IMR-90 (cell line): ENCODE data around the gene B3GNT9. TPM values are rescaled to one million over a fixed set of nuclear protein-coding genes. Genes with fewer than 3 reads are reported as not detected.

Source experiments
- ATAC-seq: fragments of 200-7000 bp; cut with Tn5 transposase; 2 replicates; pipeline ENCODE4 v1.9.1; 2020; ENCODE audit warnings: low read depth, mild to moderate bottlenecking, moderate library complexity
- BruUV-seq: library from RNA; stranded (reverse); fragments of 400-500 nt; replicated peaks from 2 replicates; lab custom pipeline; 2021; lab: Mats Ljungman, UMichigan
- CTCF ChIA-PET: fragments of 300-600 bp; formaldehyde crosslinking; extraction: SDS; loops from one replicate; lab custom pipeline; 2021; ENCODE audit warnings: antibody characterized with exemption; lab: Yijun Ruan, JAX
- POLR2A ChIA-PET: fragments of 300-600 bp; sonication (Branson Sonifier 250); formaldehyde crosslinking; loops from one replicate; lab custom pipeline; 2022; ENCODE audit warnings: antibody characterized with exemption; ENCODE audit not compliant: unreplicated experiment; lab: Charles Lee
- DNase-seq: peaks from one replicate; pipeline ENCODE4 v3.0.0; 2013
- H2AFZ ChIP-seq: replicated peaks from 2 replicates; pipeline ENCODE3; 2013; ENCODE audit warnings: low read length, mild to moderate bottlenecking; ENCODE audit not compliant: poor library complexity
- H2AK5ac ChIP-seq: 2 replicates; pipeline ENCODE4 v1.6.1; 2013; ENCODE audit warnings: low read depth, low read length, inconsistent platforms
- H2AK9ac ChIP-seq: replicated peaks from 2 replicates; pipeline ENCODE3; 2013; ENCODE audit warnings: mild to moderate bottlenecking, low read depth, low read length, moderate library complexity; ENCODE audit not compliant: poor library complexity
- H2BK120ac ChIP-seq: 2 replicates; pipeline ENCODE4 v1.6.1; 2013; ENCODE audit warnings: low read depth, low read length, inconsistent platforms
- H2BK15ac ChIP-seq: 3 replicates; pipeline ENCODE4 v1.6.1; 2013; ENCODE audit warnings: low read depth, low read length, inconsistent platforms
- H2BK20ac ChIP-seq: 2 replicates; pipeline ENCODE4 v1.6.1; 2013; ENCODE audit warnings: low read depth, mild to moderate bottlenecking, inconsistent platforms, low read length, moderate library complexity
- H2BK5ac ChIP-seq: 2 replicates; pipeline ENCODE4 v1.6.1; 2013; ENCODE audit warnings: mild to moderate bottlenecking, low read depth, low read length, inconsistent platforms; ENCODE audit not compliant: poor library complexity, severe bottlenecking
- H3K14ac ChIP-seq: replicated peaks from 2 replicates; pipeline ENCODE4 v1.6.1; 2013; ENCODE audit warnings: low read depth, low read length, inconsistent platforms
- H3K18ac ChIP-seq: 2 replicates; pipeline ENCODE4 v1.6.1; 2013; ENCODE audit warnings: low read depth, low read length, control low read depth
- H3K23ac ChIP-seq: 2 replicates; pipeline ENCODE4 v1.6.1; 2013; ENCODE audit warnings: low read depth, low read length, inconsistent platforms
- H3K27ac ChIP-seq: 2 replicates; pipeline ENCODE4 v1.5.1; 2013; ENCODE audit warnings: mild to moderate bottlenecking, control low read depth, low read length; ENCODE audit not compliant: insufficient read depth
- H3K27me3 ChIP-seq: 2 replicates; pipeline ENCODE4 v1.6.1; 2013; ENCODE audit warnings: low read length; ENCODE audit not compliant: control insufficient read depth, insufficient read depth
- H3K36me3 ChIP-seq: 2 replicates; pipeline ENCODE4 v1.6.1; 2013; ENCODE audit warnings: low read length, mixed read lengths; ENCODE audit not compliant: control insufficient read depth, insufficient read depth
- H3K4ac ChIP-seq: 2 replicates; pipeline ENCODE4 v1.6.1; 2013; ENCODE audit warnings: low read depth, low read length, inconsistent platforms
- H3K4me1 ChIP-seq: 2 replicates; pipeline ENCODE4 v1.6.1; 2013; ENCODE audit warnings: low read length, mixed read lengths; ENCODE audit not compliant: control insufficient read depth, insufficient read depth
- H3K4me2 ChIP-seq: 2 replicates; pipeline ENCODE4 v1.6.1; 2013; ENCODE audit warnings: low read depth, mild to moderate bottlenecking, control low read depth, low read length, moderate library complexity
- H3K4me3 ChIP-seq: 2 replicates; pipeline ENCODE4 v1.5.1; 2013; ENCODE audit warnings: low read depth, mild to moderate bottlenecking, control low read depth, low read length, moderate library complexity; ENCODE audit not compliant: insufficient read depth
- H3K56ac ChIP-seq: 2 replicates; pipeline ENCODE4 v1.6.1; 2013; ENCODE audit warnings: low read length, inconsistent platforms; ENCODE audit not compliant: insufficient read depth; ENCODE audit errors: extremely low read depth
- H3K79me1 ChIP-seq, 2 experiments: 2 replicates each; pipeline ENCODE4 v1.6.1; 2013; ENCODE audit warnings: low read length in 2 of 2, inconsistent platforms in 1 of 2, low read depth in 1 of 2
- H3K9ac ChIP-seq: 2 replicates; pipeline ENCODE4 v1.6.1; 2013; ENCODE audit warnings: low read depth, low read length, control low read depth
- H3K9me1 ChIP-seq: 2 replicates; pipeline ENCODE4 v1.6.1; 2013; ENCODE audit warnings: low read length, inconsistent platforms; ENCODE audit not compliant: insufficient read depth
- H3K9me3 ChIP-seq: 2 replicates; pipeline ENCODE4 v1.6.1; 2013; ENCODE audit warnings: low read length; ENCODE audit not compliant: control insufficient read depth, insufficient read depth
- H4K20me1 ChIP-seq: 2 replicates; pipeline ENCODE4 v1.6.1; 2013; ENCODE audit warnings: low read length, inconsistent platforms; ENCODE audit not compliant: insufficient read depth
- H4K5ac ChIP-seq: 2 replicates; pipeline ENCODE4 v1.6.1; 2013; ENCODE audit warnings: mild to moderate bottlenecking, low read depth, low read length, control low read depth
- H4K8ac ChIP-seq, 2 experiments: 2 replicates each; pipeline ENCODE4 v1.6.1; 2013; ENCODE audit warnings: low read depth in 2 of 2, low read length in 2 of 2, control low read depth in 1 of 2, inconsistent platforms in 1 of 2
- H4K91ac ChIP-seq: 2 replicates; pipeline ENCODE4 v1.6.1; 2013; ENCODE audit warnings: low read depth, low read length, inconsistent platforms; ENCODE audit not compliant: insufficient read depth
- MXI1 ChIP-seq: IDR thresholded peaks from 2 replicates; pipeline ENCODE4 v1.6.1; 2012; ENCODE audit warnings: low read depth, mild to moderate bottlenecking, low read length, moderate library complexity, borderline replicate concordance
- RAD21 ChIP-seq: IDR thresholded peaks from 2 replicates; pipeline ENCODE4 v1.6.1; 2012; ENCODE audit warnings: low read length, improper control_type of control experiment
- RFX5 ChIP-seq: IDR thresholded peaks from 2 replicates; pipeline ENCODE4 v1.8.0; 2012; ENCODE audit warnings: low read depth, mild to moderate bottlenecking, low read length, moderate library complexity
- SMC3 ChIP-seq: fragments of 150-350 bp; IDR thresholded peaks from 2 replicates; pipeline ENCODE4 v1.6.1; 2016; ENCODE audit warnings: low read depth, mild to moderate bottlenecking, antibody characterized with exemption, low read length, moderate library complexity
- WGBS, 2 experiments: methylation state at CpG; one replicate each; pipeline versions ENCODE4 v1.1.5 to v1.1.7; 2013; ENCODE audit warnings: missing lambda C conversion rate in 2 of 2; ENCODE audit not compliant: insufficient read length in 1 of 2; ENCODE audit errors: extremely low coverage in 2 of 2; 5-methylcytosine and 5-hydroxymethylcytosine counted together
- dilution Hi-C: fragments of 300-500 bp; cut with HindIII; formaldehyde crosslinking; loops from one replicate; pipeline ENCODE4 v1.14.3; 2018; ENCODE audit warnings: low sequenced_read_pairs; ENCODE audit not compliant: unreplicated experiment
- in situ Hi-C: fragments of 300-500 bp; cut with MboI; formaldehyde crosslinking; loops from 3 replicates; pipeline ENCODE4 v1.14.3; 2019; ENCODE audit warnings: low sequenced_read_pairs, inconsistent platforms, mixed read lengths
- intact Hi-C: fragments of 100-400 bp; cut with micrococcal nuclease; formaldehyde crosslinking; loops from 2 replicates; pipeline ENCODE4 v1.10.0; 2022
- polyA plus RNA-seq, 3 experiments: library from polyadenylated mRNA; depleted of rRNA; stranded (reverse); fragments of >200 nt; gene quantifications; 2 replicates each; pipeline ENCODE4 v1.2.3, GENCODE V29; 2012; ENCODE audit warnings: low replicate concordance in 1 of 3
- total RNA-seq: library from RNA; depleted of rRNA; stranded (reverse); fragments of >200 nt; gene quantifications from 2 replicates; pipeline ENCODE4 v1.2.3, GENCODE V29; 2012
- TF ChIP-seq, protein P1 (sequence below): fragments of 150-350 bp; IDR thresholded peaks from 2 replicates; pipeline ENCODE4 v1.6.1; 2016; ENCODE audit warnings: low read depth, mild to moderate bottlenecking, low read length, moderate library complexity, borderline replicate concordance
- TF ChIP-seq, protein P2 (sequence below): conservative IDR thresholded peaks from 2 replicates; pipeline ENCODE4 v1.5.1; 2012; ENCODE audit warnings: mild to moderate bottlenecking, low read depth, low read length, improper control_type of control experiment

Gene B3GNT9
- total and polyA plus RNA-seq, 2 of the 4 experiments (the other 2 are of a cell fraction): 5.0 to 12.0 TPM

DNA sequence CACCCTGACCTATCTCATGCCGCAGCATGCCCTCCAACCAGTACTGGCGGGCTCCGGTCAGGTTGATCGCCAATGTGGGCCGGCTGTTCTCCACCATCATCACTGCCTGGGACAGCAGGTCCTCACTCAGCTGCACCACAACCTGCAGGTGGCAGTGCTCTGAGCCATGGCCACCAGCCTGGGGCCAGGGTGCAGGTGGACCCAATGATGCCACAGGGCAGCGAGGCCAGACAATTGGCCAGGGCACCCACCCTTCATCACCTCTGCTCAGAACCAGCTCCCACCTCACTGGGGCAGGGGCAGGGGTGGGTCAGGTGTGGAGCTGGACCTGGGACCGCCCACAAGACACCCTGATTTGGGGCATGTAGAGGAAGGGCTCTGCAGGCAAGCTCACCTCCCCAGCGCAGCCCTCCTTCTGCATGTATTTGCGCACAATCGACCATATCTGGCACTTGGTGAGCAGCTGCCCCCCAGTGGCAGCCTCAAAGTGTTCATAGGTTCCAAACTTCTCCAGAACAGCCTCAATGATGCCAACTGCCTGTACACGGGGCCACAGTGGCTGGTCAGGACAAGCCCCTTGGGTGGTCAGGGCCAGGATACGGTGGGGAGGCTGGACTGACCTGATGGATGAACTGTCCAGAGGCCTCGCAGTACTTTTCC, 28.8 kb upstream of the B3GNT9 start:
- TF ChIP-seq RFX5 (no peak), SMC3 (0 out of 2 replicates have a peak, but pooled peaks have one; percentile 18), RAD21 (0 out of 2 replicates have a peak, but pooled peaks have one; percentile 15), MXI1 (no peak)
- TF ChIP-seq, protein P1, sequence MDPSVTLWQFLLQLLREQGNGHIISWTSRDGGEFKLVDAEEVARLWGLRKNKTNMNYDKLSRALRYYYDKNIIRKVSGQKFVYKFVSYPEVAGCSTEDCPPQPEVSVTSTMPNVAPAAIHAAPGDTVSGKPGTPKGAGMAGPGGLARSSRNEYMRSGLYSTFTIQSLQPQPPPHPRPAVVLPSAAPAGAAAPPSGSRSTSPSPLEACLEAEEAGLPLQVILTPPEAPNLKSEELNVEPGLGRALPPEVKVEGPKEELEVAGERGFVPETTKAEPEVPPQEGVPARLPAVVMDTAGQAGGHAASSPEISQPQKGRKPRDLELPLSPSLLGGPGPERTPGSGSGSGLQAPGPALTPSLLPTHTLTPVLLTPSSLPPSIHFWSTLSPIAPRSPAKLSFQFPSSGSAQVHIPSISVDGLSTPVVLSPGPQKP: no peak
- TF ChIP-seq, protein P2, sequence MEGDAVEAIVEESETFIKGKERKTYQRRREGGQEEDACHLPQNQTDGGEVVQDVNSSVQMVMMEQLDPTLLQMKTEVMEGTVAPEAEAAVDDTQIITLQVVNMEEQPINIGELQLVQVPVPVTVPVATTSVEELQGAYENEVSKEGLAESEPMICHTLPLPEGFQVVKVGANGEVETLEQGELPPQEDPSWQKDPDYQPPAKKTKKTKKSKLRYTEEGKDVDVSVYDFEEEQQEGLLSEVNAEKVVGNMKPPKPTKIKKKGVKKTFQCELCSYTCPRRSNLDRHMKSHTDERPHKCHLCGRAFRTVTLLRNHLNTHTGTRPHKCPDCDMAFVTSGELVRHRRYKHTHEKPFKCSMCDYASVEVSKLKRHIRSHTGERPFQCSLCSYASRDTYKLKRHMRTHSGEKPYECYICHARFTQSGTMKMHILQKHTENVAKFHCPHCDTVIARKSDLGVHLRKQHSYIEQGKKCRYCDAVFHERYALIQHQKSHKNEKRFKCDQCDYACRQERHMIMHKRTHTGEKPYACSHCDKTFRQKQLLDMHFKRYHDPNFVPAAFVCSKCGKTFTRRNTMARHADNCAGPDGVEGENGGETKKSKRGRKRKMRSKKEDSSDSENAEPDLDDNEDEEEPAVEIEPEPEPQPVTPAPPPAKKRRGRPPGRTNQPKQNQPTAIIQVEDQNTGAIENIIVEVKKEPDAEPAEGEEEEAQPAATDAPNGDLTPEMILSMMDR: peak; percentile 13; the same call in 1 of the 2 replicates
- peaks cover 11% of the 10 kb centered on the region; the same call in 1 of the 2 replicates for H3K36me3 ChIP-seq
- H4K5ac ChIP-seq: no peak overlapping the region
- no peak overlapping the region for H2AFZ ChIP-seq
- no peak overlapping the region for H3K9ac ChIP-seq
- intact Hi-C loops: loop anchor here (10.0 kb wide), 1 partner anchor 165 kb away; no protein-coding TSS in a partner anchor
- no peak overlapping the region for H2BK120ac ChIP-seq
- ChIA-PET CTCF (no interaction called here), POLR2A (interaction anchor here (0.6 kb wide), 1 partner anchor 78 kb away, joined by 4 read pairs; no protein-coding TSS in a partner anchor)
- no peak overlapping the region for H3K27ac ChIP-seq
- H2AK5ac ChIP-seq: no peak overlapping the region
- BruUV-seq: no TSS peak
- H3K79me1 ChIP-seq: peaks cover 27 to 49% of the 10 kb centered on the region in 2 experiments
- no peak overlapping the region for H3K56ac ChIP-seq
- H2BK15ac ChIP-seq: no peak overlapping the region
- H3K9me1 ChIP-seq: peaks cover 10% of the 10 kb centered on the region
- dilution Hi-C loops: no loop called here
- no peaks in the 10 kb centered on the region for H3K27me3 ChIP-seq
- H3K4me1 ChIP-seq: peaks cover 12% of the 10 kb centered on the region
- H3K4ac ChIP-seq: no peak overlapping the region
- no peak overlapping the region for H3K23ac ChIP-seq
- WGBS, 2 experiments: 57% methylated on average over 2 of the region's 13 CpGs; no CpG with 5 or more reads in 1 of the 2 experiments
- in situ Hi-C loops: no loop called here
- no peak overlapping the region for H3K14ac ChIP-seq
- H2BK20ac ChIP-seq: no peak overlapping the region
- H3K4me3 ChIP-seq: no peak overlapping the region
- no peak overlapping the region for H3K18ac ChIP-seq
- peaks cover 34% of the 10 kb centered on the region for H4K20me1 ChIP-seq
- no peak overlapping the region for H3K4me2 ChIP-seq
- H2BK5ac ChIP-seq: no peak overlapping the region
- peak overlapping the region; percentile 73 for H2AK9ac ChIP-seq
- no peak overlapping the region for H4K91ac ChIP-seq
- ATAC-seq: no peak
- no peak overlapping the region for H4K8ac ChIP-seq
- H3K9me3 ChIP-seq: no peaks in the 10 kb centered on the region
- no peak for DNase-seq
